ENCODE results near the gene BSPRY.

DNA sequence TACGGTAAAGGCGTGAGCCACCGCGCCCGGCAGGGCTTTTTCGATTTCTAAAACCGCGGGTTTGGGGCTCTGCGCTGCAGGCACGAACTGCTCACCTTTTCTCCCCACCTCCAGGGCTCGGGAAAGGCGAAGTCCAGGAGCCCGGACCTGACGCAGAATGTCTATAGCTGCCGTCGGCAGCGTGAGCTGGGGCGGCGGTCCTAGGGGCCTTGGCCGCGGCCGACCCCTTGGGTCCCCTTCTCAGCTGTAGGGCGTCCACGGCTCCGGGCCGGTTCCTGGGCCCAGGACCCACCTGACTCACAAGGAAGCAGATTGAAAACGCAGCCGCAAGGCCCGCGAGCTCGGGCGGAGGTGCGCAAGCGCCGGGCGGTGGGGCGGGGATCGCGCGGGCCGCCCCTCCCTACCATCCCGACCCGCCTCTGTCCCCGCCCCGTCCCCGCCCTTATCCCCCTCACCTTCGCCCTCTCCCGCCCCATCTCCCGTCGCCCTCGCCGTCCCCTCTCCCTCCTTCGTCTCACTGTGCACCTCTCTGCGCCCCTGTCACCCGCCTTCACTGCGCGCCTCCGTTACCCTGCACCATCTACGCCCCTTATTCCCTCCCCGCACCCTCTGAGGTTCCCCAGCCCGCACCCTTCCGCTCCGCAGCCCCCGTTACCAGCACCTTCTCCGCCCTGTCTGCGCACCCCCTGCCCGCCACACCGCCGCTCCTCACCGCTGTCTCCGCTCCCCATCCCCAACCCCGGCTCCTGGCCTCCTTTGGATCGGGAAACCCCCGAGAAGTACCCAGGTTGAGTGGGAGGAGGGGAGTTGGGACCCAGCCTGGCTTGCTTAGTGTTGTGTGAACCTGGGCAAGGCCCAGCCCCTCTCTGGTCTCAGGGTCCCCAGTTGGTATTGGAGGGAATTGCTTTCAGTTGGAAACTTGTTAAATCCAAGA lies 27.6 kb downstream of the BSPRY start, which contains the start of gene HDHD3:
- TF ChIP-seq, protein P1, sequence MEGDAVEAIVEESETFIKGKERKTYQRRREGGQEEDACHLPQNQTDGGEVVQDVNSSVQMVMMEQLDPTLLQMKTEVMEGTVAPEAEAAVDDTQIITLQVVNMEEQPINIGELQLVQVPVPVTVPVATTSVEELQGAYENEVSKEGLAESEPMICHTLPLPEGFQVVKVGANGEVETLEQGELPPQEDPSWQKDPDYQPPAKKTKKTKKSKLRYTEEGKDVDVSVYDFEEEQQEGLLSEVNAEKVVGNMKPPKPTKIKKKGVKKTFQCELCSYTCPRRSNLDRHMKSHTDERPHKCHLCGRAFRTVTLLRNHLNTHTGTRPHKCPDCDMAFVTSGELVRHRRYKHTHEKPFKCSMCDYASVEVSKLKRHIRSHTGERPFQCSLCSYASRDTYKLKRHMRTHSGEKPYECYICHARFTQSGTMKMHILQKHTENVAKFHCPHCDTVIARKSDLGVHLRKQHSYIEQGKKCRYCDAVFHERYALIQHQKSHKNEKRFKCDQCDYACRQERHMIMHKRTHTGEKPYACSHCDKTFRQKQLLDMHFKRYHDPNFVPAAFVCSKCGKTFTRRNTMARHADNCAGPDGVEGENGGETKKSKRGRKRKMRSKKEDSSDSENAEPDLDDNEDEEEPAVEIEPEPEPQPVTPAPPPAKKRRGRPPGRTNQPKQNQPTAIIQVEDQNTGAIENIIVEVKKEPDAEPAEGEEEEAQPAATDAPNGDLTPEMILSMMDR (IDR thresholded peaks at IDR 0.05) = no peak
- TF ChIP-seq POLR2A (IDR thresholded peaks at IDR 0.05) = peak; percentile 47 to 84

All from uterus (tissue), 2 donors.